DLD1 (cell line): ENCODE data around the gene TRMT1L.
"Not testable (repeated sequence)": the region's sequence is repeated elsewhere in the genome, so short reads cannot be mapped to it uniquely, and the experiment has no call there.

Experiments
- in situ Hi-C: cut with HindIII; loops from 2 replicates; pipeline ENCODE4 v1.10.0; 2017; ENCODE audit warnings: low sequenced_read_pairs

Gene TRMT1L

GRCh38 chr1:185156854-185157598, at the start of gene TRMT1L, which contains the start of gene SWT1:
Gene TRMT1L, minus strand, starts transcription at chr1:185156953. Its CDS starts 241 bp downstream, at chr1:185156712.
Gene SWT1, plus strand, starts transcription at chr1:185157167. Its CDS starts 3,675 bp downstream, at chr1:185160842.
- in situ Hi-C loops = no loop called here

- in situ Hi-C loops = no loop called here
Measured at GRCh38 chr1:185200889-185201288, 44.1 kb upstream of the TRMT1L start.

GRCh38 chr1:185198712-185199111, 42.0 kb upstream of the TRMT1L start:
- in situ Hi-C loops = not testable (repeated sequence)

GRCh38 chr1:185193756-185194155, 37.0 kb upstream of the TRMT1L start:
- in situ Hi-C loops = no loop called here

GRCh38 chr1:185170291-185170848, 13.6 kb upstream of the TRMT1L start:
- in situ Hi-C loops = no loop called here

- in situ Hi-C loops = no loop called here
Measured at GRCh38 chr1:185166106-185166505, 9.4 kb upstream of the TRMT1L start.

GRCh38 chr1:185162491-185162890, 5.7 kb upstream of the TRMT1L start:
- in situ Hi-C loops = no loop called here

- in situ Hi-C loops = no loop called here
Measured at GRCh38 chr1:185159966-185160365, 3.2 kb upstream of the TRMT1L start.

GRCh38 chr1:185158800-185159199, 2.0 kb upstream of the TRMT1L start:
- in situ Hi-C loops = no loop called here

GRCh38 chr1:185157599-185158412, 1.1 kb upstream of the TRMT1L start:
- in situ Hi-C loops = no loop called here

- in situ Hi-C loops = no loop called here
Measured at GRCh38 chr1:185156288-185156853, 382 bp downstream of the TRMT1L start.

- in situ Hi-C loops = no loop called here
Measured at GRCh38 chr1:185155600-185156287, 1.0 kb downstream of the TRMT1L start.

- in situ Hi-C loops = no loop called here
Measured at GRCh38 chr1:185154912-185155513, 1.7 kb downstream of the TRMT1L start.

- in situ Hi-C loops = no loop called here
Measured at GRCh38 chr1:185152187-185152767, 4.5 kb downstream of the TRMT1L start.

GRCh38 chr1:185151215-185151614, 5.5 kb downstream of the TRMT1L start:
- in situ Hi-C loops = no loop called here

GRCh38 chr1:185144233-185144632, 12.5 kb downstream of the TRMT1L start:
- in situ Hi-C loops = no loop called here

- in situ Hi-C loops = no loop called here
Measured at GRCh38 chr1:185139246-185139645, 17.5 kb downstream of the TRMT1L start.

GRCh38 chr1:185137896-185138545, 18.7 kb downstream of the TRMT1L start:
- in situ Hi-C loops = no loop called here

GRCh38 chr1:185132534-185132933, 24.2 kb downstream of the TRMT1L start:
- in situ Hi-C loops = no loop called here
